Fibroblast of upper back skin (primary cell): ENCODE data around the gene ADNP.
"Not testable (repeated sequence)": the region's sequence is repeated elsewhere in the genome, so short reads cannot be mapped to it uniquely, and the experiment has no call there.

Experiments used
- DNase-seq: peaks from one replicate; pipeline ENCODE4 v3.0.0-alpha.2; 2013

The ADNP gene

DNA sequence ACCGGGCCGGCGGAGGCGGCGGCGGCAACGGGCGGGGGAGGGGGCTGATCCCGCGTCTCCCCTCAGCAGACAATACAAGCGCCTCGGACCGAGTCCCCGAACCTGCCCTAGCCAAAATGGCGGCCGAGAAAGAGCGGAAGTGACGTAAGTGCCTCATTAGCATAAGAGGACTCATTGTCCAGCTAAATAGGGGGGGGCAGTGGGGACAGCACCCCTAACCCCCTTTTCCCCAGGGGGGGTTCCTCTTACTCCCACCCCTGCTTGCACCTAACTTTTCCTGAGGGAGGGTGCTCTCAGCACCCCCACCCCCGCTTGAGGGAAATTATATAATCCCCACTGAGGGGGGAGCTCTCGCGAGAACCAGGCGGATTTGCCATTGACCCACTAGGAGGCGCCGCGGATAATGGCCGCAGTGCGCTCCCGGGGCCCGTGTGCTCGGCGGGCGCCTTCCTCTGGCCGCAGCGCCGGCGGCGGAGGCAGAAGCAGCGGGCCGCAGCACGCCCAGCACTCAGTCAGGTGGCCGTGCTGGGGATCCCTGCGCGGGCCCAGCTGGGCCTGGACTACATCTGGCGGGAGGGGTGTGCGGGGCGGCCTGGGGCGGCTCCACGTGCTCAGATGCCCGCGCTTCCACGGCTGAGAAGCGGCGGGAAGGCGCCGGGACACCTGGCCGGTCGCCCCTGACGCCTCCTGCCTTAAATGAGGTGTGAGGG is at the start of gene ADNP:
Gene ADNP (minus strand): TSS at position 132 of the 710 bp plus-strand sequence. CDS start 27,441 bp downstream, outside the sequence.
- peak; percentile 92 for DNase-seq

DNA sequence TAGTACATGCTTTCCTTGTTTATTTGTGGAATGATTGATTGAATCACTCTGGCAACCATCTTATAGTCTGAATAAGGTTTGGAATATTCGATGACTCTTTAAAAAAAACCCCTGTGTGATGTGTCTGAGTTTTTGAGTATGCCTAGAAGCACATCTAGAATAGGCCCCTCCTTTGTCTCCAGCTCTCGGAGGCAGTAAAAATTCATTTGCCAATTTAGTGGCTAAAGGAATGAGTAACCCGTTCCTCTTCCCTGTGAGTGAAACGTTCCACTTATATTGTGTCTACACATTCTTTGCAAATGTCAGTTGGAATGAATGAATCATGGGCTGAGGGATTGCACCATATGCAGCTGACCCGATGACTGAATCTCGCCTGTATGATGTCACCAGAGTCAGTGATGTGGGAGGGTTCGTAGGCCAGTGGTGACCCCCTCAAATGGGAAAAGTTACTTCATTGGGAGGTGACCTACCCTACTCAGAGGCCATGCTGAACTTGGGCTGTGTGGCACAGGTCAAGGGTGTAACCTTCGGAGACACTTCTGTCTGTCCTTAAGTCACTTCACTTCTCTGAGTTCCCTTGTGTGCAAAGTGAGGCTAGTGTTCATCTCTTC is 48.9 kb upstream of the ADNP start:
- DNase-seq = peak; percentile 99

DNA sequence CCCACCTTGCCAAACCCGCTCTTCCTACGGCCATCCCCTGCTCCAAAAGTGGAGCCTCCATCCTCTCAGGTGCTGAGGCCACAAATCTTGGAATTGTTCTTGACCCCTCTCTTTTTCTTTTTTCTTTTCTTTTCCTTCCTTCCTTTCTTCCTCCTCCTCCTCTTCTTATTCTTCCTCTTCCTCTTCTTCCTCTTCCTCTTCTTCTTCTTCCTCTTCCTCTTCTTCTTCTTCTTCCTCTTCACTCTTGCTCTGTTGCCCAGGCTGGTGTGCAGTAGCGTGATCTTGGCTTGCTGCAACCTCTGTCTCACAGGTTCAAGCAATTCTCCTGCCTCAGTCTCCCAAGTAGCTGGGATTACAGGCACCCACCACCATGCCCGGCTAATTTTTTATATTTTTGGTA is 47.3 kb upstream of the ADNP start:
- not testable (repeated sequence) for DNase-seq

DNA sequence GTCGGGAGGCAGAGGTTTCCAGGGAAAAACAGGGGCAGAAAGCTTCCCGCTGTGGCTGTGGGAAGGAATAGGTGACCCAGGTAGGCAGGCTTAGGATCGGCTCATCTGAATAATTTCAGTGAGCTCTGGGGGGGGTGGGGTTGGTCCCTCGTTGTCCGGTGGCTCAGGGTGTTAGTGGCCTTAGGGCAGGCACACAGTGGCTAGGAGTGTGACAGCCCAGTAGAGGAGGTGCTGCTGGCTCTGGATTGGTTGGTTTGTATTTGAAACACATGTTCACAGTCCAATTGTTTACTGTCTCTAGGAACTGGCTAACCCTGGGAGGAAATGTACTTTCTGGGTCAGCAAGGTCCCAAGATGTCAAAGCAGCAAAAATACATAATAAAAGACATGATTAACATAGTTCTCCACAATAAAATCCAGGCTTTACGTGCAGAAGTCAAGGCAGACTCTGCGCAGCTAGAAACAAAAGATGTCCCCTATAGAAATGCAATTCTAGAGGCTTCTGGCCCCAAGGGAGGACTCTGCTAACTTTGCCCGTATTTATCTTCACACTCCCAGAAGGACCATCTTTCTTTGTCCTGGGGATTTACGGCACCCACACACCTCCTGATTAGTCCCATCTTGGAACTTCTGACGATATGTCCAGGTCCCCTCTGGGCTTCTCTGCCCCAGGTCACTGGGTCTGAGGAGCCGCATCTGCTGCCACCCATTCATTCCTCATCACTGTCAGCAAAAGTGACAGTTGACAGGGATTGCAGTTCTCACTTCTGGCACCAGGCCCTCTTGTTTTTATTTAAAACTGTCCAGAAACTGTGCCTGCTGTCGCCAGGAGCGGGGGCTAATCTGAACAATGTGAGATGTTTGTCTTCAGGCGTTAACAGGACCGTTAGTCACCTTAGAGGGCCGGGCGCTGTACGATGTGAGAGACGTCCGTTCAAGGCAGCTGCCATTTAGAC is 46.1 kb upstream of the ADNP start:
- DNase-seq = no peak

DNA sequence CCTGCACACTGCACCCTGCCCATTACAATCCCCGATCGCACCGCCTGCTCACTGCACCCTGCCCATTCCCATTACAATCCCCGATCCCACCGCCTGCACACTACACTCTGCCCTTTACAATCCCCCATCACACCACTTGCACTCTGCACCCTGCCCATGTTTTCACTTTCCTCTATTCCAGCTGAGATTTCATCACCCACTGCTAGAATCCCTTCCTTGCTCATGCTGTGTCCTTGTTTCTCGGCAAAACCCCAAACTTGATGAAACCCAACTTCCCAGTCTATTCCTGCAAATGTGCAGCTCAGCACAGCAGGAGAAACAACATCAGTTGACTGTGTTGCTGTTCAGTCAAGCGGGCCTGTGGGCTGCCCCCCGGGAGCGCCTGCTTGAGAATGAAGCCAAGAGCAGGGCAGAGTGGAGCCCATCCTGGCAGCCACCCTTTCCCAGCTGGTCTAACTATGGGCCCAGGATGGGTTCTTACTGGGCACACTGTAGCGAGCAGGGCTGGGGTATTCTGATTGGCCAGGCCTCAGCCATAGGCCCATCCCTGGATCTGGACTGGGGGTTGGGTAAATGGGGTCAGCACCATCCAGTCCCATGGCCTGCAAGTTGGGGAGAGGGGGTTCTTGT is 44.6 kb upstream of the ADNP start:
- no peak for DNase-seq

DNA sequence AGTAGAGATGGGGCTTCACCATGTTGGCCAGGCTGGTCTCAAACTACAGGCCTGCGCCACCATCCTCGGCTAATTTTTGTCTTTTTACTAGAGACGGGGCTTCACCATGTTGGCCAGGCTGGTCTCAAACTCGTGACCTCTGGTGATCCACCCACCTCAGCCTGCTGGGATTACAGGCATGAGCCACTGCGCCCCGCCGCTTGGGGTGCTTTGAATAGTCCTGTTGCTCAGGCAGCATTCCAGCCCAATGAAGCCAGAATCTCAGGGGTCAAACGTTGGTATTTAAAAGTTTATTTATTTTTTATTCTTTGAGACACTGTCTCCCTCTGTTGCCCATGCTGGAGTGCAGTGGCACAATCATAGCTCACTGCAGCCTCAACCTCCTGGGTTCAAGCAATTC is 38.7 kb upstream of the ADNP start:
- DNase-seq = no peak

DNA sequence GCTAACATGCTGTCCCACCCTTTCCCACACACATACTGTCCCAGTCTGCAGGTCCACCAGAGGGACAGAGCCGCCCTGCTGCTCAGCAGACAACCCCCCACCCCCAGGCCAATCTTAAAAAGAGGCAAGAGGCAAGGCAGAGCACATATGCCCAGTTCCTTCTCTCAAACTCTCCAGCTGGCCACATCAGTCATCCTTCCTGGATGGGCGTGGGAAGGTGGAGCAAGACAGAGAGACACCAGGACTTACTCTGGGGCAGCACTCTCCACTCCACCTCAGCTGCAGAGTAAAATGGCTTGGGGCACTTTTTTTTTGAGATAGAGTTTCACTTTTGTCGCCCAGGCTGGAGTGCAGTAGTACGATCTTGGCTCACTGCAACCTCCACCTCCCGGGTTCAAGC is 38.2 kb upstream of the ADNP start:
- no peak for DNase-seq

DNA sequence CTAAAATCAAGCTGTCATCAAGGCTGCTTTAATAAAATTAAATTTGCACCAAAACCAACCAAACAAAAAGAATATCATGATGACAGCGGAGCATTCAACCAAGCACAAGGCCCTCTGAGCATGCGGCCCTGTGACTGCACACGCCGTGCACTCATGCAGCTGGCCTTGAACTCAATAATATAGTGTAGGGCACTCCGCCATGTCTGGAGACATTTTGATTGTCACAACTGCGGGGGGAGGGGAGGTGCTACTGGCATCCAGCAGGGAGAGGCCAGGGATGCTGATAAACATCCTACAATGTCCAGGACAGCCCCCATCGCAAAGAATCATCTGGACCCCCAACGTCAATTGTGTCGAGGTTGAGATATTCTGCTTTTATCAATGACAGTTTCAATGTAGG is 37.1 kb upstream of the ADNP start:
- no peak for DNase-seq

DNA sequence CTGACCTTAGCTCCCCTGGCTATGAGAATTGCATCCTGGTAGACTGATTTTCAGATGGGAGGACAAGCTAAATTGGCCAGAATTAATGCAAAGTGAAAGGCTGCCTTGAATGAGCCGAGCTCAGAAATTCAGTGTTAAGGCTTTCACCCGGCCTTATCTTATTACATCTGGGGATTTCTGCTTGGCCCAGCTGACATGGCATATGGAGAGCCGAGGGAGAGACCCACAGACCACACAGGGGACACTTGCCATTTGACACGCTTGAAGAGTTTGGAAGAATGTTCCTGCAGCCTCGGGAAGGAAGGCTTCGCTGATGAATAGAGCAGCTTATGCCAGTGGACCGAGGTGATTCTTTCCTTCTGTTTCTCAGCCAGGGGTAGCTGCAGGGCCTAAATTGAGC is 36.3 kb upstream of the ADNP start:
- DNase-seq = no peak

DNA sequence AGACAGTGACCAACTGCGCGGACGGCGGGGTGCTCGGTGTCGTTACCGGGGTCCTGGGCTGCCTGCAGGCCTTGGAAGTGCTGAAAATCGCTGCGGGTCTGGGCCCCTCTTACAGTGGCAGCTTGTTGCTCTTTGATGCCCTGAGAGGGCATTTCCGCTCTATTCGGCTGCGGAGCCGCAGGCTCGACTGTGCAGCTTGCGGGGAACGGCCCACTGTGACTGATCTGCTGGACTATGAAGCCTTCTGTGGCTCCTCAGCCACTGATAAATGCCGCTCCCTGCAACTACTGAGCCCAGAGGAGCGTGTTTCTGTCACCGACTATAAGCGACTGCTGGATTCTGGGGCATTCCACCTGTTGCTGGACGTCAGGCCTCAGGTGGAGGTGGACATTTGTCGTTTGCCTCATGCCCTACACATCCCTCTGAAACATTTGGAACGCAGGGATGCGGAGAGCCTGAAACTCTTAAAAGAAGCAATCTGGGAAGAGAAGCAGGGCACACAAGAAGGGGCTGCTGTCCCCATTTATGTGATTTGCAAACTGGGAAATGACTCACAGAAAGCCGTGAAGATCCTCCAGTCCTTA is 28.4 kb upstream of the ADNP start:
- no peak for DNase-seq

DNA sequence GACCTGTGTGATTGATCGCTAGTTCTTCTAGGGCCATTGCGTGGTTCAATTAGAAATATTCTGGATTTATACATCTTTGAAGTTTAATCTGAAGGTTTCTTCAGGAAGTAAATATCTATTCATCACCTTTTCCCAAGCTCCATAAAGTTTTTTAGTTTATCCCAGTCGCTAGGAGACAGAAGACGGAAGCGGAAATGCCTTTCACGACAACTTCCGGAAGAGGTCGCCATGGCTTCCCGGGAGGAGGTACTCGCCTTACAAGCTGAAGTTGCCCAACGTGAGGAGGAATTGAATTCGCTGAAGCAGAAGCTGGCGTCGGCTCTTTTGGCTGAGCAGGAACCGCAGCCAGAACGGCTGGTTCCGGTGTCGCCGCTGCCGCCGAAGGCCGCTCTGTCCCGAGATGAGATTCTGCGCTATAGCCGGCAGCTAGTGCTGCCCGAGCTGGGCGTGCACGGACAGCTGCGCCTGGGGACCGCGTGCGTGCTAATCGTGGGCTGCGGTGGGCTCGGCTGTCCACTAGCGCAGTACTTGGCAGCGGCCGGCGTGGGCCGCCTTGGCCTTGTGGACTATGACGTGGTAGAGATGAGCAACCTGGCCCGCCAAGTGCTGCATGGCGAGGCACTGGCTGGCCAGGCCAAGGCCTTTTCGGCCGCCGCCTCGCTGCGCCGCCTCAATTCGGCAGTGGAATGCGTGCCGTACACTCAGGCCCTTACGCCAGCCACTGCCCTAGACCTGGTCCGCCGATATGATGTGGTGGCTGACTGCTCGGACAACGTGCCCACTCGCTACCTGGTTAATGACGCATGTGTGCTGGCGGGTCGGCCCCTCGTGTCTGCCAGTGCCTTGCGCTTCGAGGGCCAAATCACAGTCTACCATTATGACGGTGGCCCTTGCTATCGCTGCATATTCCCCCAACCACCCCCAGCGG is 27.6 kb upstream of the ADNP start, which contains the start of gene MOCS3:
Gene MOCS3 (plus strand): TSS at position 204 of the 928 bp plus-strand sequence. CDS start 25 bp downstream, at position 229.
- peak; percentile 90 for DNase-seq

DNA sequence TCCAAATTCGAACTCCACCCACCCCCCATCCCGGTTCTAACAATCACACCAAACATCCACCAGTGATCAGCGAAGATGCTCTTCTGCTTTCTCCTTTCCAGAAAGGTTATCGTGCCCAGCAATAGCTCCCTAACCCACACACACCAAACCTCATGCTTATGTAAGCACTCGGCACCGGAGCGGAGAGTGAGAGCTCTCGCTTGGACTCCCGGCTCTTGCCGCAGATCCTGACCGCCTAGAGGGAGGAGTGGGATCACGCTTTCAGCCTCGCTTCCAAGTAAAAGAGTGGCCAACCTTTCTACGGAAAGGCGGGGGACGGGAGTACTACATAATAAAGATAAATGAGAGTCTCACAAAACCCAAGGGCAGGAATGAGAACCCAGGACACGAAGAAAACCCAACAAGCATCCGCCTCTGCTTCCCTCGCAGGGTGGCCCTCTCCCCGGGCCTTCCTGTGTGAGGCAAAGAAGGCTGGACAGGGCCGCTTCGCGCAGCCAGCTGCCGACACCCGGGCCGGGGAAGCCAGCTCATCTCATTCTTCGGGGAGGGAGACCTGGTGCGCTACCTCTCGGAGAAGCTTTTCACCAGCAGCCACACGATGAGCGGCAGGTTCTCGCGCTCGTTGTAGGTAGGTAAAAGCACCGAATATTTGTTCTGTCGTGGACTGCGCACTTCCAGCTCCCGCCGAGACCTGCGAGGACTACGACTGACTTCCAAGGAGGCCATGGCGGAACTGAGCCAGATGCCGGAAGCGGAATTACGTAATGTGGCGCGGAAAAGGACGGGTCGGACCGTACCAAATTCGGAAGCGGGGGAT is 26.8 kb upstream of the ADNP start, which contains the start of gene DPM1:
Gene DPM1 (minus strand): TSS at position 735 of the 817 bp plus-strand sequence. CDS start 9 bp downstream, at position 726.
- peak; percentile 86 for DNase-seq

DNA sequence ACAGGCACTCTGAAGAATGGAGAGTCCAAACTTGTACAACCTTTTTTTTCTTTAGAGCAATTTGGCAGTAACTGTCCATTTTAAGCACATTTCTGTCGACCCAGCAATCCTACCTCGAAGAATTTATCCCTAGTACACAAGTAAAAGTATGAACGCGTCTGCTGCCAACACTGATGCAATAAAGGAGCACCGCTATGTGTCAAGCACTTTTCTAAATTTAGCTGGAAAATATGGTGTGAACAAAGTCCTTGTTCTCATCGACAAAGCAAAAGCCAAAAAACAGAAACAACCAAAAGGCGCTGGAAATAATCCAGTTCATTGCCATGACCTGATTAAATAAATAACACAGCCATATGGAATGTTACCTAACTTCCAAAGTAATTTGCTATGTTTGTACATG is 26.0 kb upstream of the ADNP start:
- peak; percentile 17 for DNase-seq

DNA sequence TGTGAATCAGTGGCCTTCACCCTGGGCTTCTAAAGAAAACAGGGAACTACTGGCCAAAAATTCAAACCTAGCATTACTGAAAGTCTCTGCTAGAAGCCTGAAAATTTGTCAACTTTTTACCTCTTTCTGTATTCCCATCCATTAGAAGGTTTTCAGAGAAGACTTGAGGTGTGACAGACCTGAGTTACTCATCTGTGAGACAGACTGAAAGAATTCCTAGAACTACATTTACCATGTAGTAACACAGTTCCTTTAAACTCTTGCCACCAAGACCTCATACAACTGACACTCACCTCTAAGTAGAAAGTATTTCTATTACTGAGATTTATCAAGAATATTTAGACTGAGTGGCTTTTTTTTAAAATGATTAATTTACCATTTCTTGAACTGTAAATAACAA is 22.6 kb upstream of the ADNP start:
- DNase-seq = no peak

DNA sequence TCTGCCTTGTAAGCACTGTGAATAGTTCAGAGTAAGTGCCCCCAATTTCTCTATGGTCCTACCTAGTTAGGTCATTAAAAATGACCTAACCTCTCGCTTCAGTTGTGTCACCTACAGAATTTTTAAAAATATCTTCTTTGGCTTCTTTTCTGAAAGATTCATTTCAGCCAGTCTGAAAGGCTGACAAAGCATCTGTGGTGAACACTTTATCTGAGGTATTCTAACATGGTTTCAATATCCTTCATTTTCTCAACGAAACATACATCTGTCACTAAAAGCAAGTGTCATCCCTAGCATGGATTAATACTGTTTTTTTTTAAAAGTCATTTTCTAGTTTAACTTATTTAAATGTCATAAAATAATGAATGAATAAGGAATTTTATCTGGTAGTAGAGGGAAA is 22.0 kb upstream of the ADNP start:
- no peak for DNase-seq

DNA sequence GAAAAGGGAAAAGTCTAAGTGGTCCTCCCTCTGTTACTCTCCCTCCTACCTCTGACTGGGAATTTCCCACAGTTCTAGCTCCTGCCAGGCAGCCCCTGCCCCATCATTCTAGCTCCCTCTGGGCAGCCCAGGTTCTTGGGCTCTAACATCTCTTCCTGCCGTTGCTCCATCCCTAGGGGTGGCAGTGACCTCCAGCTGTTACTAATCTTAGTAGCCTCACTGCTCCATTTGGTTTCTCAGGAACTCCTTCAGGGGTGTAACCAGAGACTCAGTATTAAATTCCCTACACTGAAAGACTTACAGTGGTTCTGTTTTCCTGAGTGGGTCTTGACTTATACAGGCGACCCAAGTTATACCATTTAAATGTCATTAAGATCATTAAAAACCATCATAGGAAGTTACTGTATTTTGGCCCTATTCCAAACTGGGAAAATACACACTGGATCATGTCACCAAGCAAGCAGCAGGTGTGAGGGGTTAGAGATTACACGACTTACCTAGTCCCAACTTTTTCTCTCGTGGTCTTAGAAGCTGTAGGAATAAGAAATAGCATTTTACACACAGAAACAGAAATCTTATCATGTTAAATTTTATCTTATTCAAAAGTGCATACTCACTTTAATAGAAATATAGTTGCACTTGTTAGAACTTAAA is 17.0 kb upstream of the ADNP start:
- no peak for DNase-seq

DNA sequence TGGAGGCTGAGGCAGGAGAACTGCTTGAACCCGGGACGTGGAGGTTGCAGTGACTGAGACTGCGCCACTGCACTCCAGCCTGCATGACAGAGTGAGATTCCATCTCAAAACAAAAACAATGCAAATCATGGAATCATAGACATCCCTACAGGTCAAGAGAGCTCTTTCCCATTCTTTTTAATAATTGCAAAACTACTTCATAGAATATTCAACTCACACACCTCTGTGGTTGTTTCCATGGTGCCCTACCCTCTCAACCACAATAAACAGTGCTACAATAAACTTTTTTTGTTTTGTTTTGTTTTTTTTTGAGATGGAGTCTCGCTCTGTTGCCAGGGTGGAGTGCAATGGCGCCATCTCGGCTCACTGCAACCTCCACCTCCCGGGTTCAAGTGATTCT is 11.8 kb upstream of the ADNP start:
- no peak for DNase-seq

DNA sequence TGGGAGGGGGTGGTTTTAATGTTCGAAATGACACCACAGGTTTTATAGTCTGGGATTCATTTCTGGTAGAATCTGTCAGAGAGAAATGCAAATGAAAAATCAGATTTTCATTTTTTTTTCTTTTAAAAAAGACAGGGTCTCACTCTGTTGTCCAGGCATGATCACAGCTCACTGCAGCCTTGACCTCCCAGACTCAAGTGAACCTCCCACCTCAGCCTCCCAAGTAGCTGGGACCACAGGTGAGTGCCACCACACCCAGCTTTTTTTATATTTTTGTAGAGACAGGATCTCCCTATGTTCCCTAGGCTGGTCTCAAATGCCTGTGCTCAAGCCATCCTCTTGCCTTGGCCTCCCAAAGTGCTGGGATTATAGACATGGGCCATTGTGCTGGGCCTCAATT is 2.4 kb upstream of the ADNP start:
- DNase-seq = no peak

DNA sequence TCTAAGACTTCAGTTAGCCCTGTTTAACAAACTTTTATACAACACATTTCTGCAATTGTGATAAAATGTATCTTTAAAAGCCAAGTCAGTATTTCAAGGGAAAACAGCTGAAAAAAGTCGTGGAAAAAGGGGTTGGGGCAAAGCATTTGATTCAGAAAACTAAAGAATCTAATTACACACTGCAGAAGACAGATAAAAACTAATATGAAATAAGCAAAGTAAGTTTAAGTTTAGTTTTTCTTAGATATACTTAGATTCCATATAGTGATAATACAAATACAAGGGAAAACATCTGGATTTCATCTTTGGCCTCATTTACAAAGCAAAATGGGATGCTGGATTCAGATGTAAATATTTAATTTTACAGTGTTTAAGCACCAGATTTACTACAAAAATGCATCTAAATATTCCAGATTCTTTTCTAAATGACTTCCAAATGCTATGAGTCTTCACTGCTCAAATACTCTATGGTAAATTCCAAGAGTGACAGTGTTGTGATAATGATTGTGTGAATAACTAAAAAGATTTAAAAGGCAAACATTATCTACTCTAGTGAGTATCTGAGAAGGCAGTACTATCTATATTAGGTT is 1.5 kb upstream of the ADNP start:
- DNase-seq = no peak
